ENCODE data around the gene SLC35E3. TPM values are rescaled to one million over a fixed set of nuclear protein-coding genes. Genes with fewer than 3 reads are reported as not detected.
A peak's percentile ranks its signal among the peaks of the same experiment; 100 is the strongest.

The SLC35E3 gene
- polyA plus RNA-seq, 2 of the 4 experiments (the other 2 are of a cell fraction): 5.1 to 22.1 TPM

- no peak for ATAC-seq
- FAIRE-seq: no peak
- no peak for DNase-seq (ENCODE audit: low read depth in 1 of 2, low spot score in 1 of 2)
- no peak overlapping the region for H3K4me2 ChIP-seq
- H3K4me1 ChIP-seq: no peaks in the 10 kb centered on the region
- H3K9me3 ChIP-seq: no peaks in the 10 kb centered on the region
- H3K27ac ChIP-seq: no peak overlapping the region
- TF ChIP-seq GATA3 (IDR thresholded peaks at IDR 0.05; ENCODE audit: borderline replicate concordance) (no peak), POLR2AphosphoS2 (conservative IDR thresholded peaks at IDR 0.05; ENCODE audit: low read length) (no peak), CBX2 (IDR thresholded peaks at IDR 0.05; ENCODE audit: borderline replicate concordance, low read depth) (no peak), HES2 (IDR thresholded peaks at IDR 0.05) (no peak), POLR2A (IDR thresholded peaks at IDR 0.05; ENCODE audit: low read length) (no peak), BCL3 (IDR thresholded peaks at IDR 0.05) (no peak), PBX3 (IDR thresholded peaks at IDR 0.05) (no peak), RNF2 (IDR thresholded peaks at IDR 0.05; ENCODE audit: borderline replicate concordance, low read depth) (no peak), SREBF2 (IDR thresholded peaks at IDR 0.05) (no peak), CEBPB (IDR thresholded peaks at IDR 0.05) (no peak), EP300 (IDR thresholded peaks at IDR 0.05) (no peak), RFX5 (IDR thresholded peaks at IDR 0.05) (no peak), ELK1 (IDR thresholded peaks at IDR 0.05; ENCODE audit: low read depth, low read length) (no peak), ZSCAN20 (CRISPR knock-in tag; IDR thresholded peaks at IDR 0.05) (no peak), CHD4 (IDR thresholded peaks at IDR 0.05; ENCODE audit: borderline replicate concordance) (no peak), HOXB5 (CRISPR knock-in tag; IDR thresholded peaks at IDR 0.05) (no peak), HEYL (CRISPR knock-in tag; IDR thresholded peaks at IDR 0.05) (no peak), JUN (IDR thresholded peaks at IDR 0.05) (no peak), EHMT2 (IDR thresholded peaks at IDR 0.05; ENCODE audit: low read depth) (no peak), FOXS1 (CRISPR knock-in tag; IDR thresholded peaks at IDR 0.05) (no peak)
- CTCF ChIA-PET: interaction anchor here (1.0 kb wide), 1 partner anchor 35 kb away, joined by 4 read pairs; the partner anchor contains the start of gene MDM2
- 83% methylated on average over 8 of the region's 8 CpGs for WGBS (ENCODE audit: missing lambda C conversion rate)
- H3K4me3 ChIP-seq: no peak overlapping the region
- POLR2A ChIA-PET: no interaction called here
Measured at GRCh38 chr12:68772714-68773113, 26.7 kb downstream of the SLC35E3 start.

DNA sequence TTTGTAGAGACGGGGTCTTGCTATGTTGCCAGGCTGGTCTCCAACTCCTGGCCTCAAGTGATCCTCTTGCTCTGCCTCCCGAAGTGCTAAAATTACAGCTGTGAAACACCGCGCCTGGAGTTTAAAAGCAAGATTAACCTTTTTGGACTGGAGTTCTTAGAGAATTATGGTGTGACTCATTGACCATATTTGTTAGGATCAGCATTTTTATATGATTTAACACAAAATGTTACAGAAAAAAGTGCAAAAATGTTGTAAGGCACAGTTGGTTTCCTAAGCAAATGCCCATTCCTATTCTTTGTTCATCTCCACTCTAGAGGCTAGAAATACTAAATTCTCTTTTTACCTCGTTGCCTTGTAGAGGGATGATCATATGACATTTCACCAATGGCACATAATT is 27.6 kb downstream of the SLC35E3 start:
- Histone ChIP-seq H3K27ac (no peak overlapping the region), H3K4me3 (no peak overlapping the region), H3K4me1 (no peaks in the 10 kb centered on the region), H3K9me3 (no peaks in the 10 kb centered on the region), H3K4me2 (no peak overlapping the region)
- ChIA-PET POLR2A (no interaction called here), CTCF (no interaction called here)
- TF ChIP-seq ZNF302 (CRISPR knock-in tag; IDR thresholded peaks at IDR 0.05): no peak
- TF ChIP-seq MAFK (IDR thresholded peaks at IDR 0.05; ENCODE audit: partially characterized antibody): peak; percentile 76
- FAIRE-seq: no peak
- no peak for ATAC-seq
- WGBS (ENCODE audit: missing lambda C conversion rate): 76% methylated on average over 5 of the region's 5 CpGs
- no peak for DNase-seq (ENCODE audit: low read depth in 1 of 2, low spot score in 1 of 2)

DNA sequence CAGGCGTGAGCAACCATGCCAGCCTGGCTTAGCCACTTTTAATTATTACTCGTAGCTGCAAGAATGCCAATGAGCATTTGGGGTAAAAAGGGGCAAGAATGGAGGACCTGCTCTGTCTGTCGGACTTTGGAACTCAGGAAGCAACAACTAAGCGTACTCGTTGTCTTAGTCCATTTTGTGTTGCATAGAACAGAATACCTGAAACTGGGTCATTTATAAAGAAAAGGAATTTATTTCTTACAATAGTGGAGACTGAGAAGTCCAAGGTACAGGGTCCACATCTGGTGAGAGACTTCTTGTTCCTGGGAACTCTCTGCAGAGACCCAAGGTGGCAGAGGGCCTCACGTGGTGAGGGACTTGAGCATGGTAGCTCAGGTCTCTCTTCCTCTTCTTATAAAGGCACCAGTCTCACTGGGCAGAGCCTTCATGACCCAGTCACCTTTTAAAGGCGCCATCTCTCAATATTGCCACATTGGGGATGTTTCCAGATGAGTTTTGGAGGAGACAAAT is 29.2 kb downstream of the SLC35E3 start:
- WGBS (ENCODE audit: missing lambda C conversion rate): 84% methylated on average over 7 of the region's 7 CpGs
- Histone ChIP-seq H3K27ac (no peak overlapping the region), H3K9me3 (no peaks in the 10 kb centered on the region), H3K4me2 (no peak overlapping the region), H3K4me1 (no peaks in the 10 kb centered on the region), H3K4me3 (no peak overlapping the region)
- POLR2A ChIA-PET: no interaction called here
- TF ChIP-seq ZSCAN20 (CRISPR knock-in tag; IDR thresholded peaks at IDR 0.05) (no peak), EP300 (IDR thresholded peaks at IDR 0.05) (no peak), KDM5A (IDR thresholded peaks at IDR 0.05) (no peak), KDM1A (IDR thresholded peaks at IDR 0.05; ENCODE audit: low read depth) (no peak)
- ATAC-seq (no peak), FAIRE-seq (no peak), DNase-seq (ENCODE audit: low read depth in 1 of 2, low spot score in 1 of 2) (no peak)
- CTCF ChIA-PET: no interaction called here

Measured in A549 (cell line).